HG03196 (cell line): ENCODE data around the gene MAMDC4.

Source experiments
- ATAC-seq: cut with Tn5 transposase; IDR thresholded peaks from one replicate; pipeline ENCODE4 v1.9.1; 2021; ENCODE audit not compliant: unreplicated experiment

MAMDC4 gene

GRCh38 chr9:136886610-136887597 is 34.8 kb downstream of the MAMDC4 start:
- ATAC-seq, result no peak

GRCh38 chr9:136888454-136888853 is 36.3 kb downstream of the MAMDC4 start:
- ATAC-seq, result no peak

- no peak for ATAC-seq
Observed at GRCh38 chr9:136889858-136890257, 37.7 kb downstream of the MAMDC4 start.

DNA sequence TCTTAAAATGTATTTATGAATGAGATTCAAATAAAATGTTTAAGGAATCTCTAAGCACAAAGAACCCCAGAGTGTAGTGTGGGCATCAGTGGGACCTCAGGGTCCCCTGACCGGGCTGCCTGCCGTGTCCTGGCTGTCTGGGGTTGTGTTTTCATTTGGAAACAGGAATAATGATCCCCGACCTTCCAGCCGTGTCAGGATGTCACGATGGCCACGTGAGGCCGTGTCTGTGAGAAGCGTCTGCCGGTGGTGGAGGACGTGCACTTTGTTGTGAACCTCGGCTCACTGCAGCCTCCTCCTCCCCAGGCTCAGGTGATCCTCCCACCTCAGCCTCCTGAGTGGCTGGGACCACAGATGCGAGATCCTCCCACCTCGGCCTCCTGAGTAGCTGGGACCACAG is 38.5 kb downstream of the MAMDC4 start:
- no peak for ATAC-seq

DNA sequence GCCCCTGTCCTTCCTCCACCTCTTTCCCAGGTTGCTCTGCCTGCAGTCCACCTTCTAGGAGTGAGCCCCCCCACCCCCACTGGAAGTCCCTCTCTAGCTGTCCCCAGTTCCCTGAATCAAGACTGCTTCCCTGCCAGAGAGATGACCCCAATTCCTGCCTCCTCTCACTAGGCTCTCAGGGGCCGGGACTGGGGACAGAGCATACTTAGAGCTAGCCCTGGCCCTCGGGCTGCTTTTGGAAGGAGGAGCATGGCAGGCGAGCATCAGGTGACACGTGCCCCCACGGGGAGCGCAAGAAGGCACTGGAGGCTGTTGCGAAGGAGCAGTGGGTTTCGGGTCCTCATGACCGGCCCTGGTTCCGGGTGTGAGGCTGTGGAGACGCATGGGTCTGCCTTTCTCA is 43.9 kb downstream of the MAMDC4 start:
- ATAC-seq, result no peak

GRCh38 chr9:136898483-136899100 is 46.4 kb downstream of the MAMDC4 start:
- no peak for ATAC-seq

DNA sequence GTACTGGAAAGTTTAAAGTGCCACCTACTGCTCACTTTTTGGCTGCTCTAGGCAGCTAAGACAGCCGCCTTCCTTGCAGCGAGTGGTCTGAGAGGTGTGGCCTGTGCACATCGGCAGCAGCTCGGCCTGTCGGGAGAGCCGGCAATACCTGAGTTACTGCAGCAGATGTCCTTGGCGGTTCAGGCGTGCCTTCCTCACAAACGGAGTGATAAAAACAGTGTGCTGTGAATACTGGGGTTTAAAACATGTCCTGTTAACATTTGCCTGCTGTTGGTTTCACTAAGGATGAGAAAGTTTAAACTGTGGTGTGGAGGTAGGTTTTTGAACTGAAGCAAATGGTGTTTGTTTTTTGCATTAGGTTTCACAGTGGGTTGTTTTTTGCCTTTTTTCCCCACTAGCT is 47.0 kb downstream of the MAMDC4 start:
- ATAC-seq, result no peak

- ATAC-seq, result no peak
Observed at GRCh38 chr9:136900556-136900955, 48.4 kb downstream of the MAMDC4 start.

GRCh38 chr9:136900988-136901515 is 48.9 kb downstream of the MAMDC4 start:
- no peak for ATAC-seq

DNA sequence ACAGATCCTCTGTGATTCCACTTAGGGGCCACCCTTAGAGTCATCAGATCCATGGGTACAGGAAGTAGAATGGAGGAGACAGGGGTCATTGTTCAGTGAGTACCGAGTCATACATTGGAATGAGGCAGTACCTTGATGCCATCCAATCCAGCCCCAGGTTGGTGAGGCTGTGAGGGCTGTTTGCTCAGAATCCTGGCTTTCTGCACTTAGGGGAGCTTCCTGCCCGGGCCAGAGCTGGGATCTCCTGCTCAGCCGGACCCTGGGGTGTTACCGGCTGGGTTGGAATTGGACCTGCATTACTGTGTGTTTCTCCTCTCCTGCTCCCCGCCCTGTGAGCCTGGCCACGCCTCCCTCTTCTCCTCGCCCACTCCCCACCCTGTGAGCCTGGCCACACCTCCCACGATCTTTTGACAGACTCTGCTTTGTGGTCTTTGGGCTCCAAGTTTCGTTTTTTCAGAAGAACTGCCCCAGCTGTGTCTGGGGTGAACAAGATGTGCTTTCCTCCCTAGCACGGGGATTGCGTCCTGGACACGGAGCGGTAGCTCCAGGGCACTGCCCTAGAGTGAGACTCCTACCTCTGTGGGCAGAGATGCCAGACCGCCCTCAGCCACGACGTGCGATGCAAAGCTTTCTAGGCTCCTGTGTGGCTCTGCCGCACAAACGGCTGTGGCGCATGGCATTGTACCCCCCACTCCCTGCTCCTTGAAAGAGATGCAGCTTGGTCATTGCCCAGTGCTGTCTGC is 49.5 kb downstream of the MAMDC4 start:
- peak; percentile 41 for ATAC-seq

GRCh38 chr9:136902259-136902821 is 50.2 kb downstream of the MAMDC4 start:
- peak; percentile 56 for ATAC-seq

DNA sequence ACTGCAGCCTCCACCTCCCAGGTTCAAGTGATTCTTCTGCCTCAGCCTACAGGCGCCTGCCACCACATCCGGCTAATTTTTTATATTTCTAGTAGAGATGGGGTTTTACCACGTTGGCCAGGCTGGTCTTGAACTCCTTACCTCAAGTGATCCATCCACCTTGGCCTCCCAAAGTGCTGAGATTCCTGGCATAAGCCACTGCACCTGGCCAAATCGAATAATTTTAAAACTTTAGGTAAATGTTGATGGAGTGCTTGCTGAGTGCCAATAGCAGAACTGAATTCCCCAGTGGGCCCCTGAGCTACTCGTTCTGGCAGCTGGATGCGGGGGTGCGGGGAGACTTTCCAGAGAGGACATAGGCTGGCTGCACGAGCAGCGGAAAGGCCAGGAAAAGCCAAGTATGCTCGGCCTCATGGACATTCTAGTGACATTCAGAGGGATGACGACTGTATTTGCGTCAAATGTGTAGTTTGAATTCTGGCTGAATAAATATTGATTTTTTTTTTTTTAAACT is 51.0 kb downstream of the MAMDC4 start:
- ATAC-seq, result no peak

- no peak for ATAC-seq
Observed at GRCh38 chr9:136906266-136906665, 54.1 kb downstream of the MAMDC4 start.

- no peak for ATAC-seq
Observed at GRCh38 chr9:136907011-136907914, 55.1 kb downstream of the MAMDC4 start.
